Vagina (tissue), 2 donors: ENCODE measurements around the gene MTAP. TPM values are rescaled to one million over a fixed set of nuclear protein-coding genes. Genes with fewer than 3 reads are reported as not detected.

Source experiments
- DNase-seq, 2 donors: peaks; one replicate each; pipeline ENCODE4 v3.0.0-alpha.2; 2017; ENCODE audit errors: extremely low spot score in 2 of 2
- H3K27ac ChIP-seq: fragments of 200-600 bp; sonication (generic); one replicate; pipeline ENCODE4 v1.5.1; 2019
- H3K27me3 ChIP-seq: fragments of 200-600 bp; sonication (generic); one replicate; pipeline ENCODE4 v1.5.1; 2019
- H3K36me3 ChIP-seq, 2 donors: fragments of 200-600 bp; sonication (generic); one replicate each; pipeline ENCODE4 v1.5.1; 2017 to 2019
- H3K4me1 ChIP-seq: fragments of 200-600 bp; sonication (generic); one replicate; pipeline ENCODE4 v1.5.1; 2019
- H3K4me3 ChIP-seq, 2 donors: fragments of 200-600 bp; sonication (generic); 1 replicate in 1 of 2; 2 replicates in 1 of 2; pipeline ENCODE4 v1.5.1; 2016 to 2019
- H3K9me3 ChIP-seq: fragments of 200-600 bp; sonication (generic); one replicate; pipeline ENCODE4 v1.5.1; 2019
- POLR2A ChIP-seq, 2 donors: fragments of 450-650 bp; IDR thresholded peaks; one replicate each; pipeline ENCODE4 v1.6.1; 2017; ENCODE audit warnings: antibody characterized with exemption in 2 of 2, mild to moderate bottlenecking in 2 of 2, moderate library complexity in 2 of 2
- POLR2AphosphoS5 ChIP-seq, 2 donors: sonication (generic); formaldehyde crosslinking; IDR thresholded peaks; one replicate each; pipeline ENCODE4 v1.9.0; 2017; ENCODE audit warnings: antibody characterized with exemption in 2 of 2, mild to moderate bottlenecking in 2 of 2, low read depth in 1 of 2; ENCODE audit not compliant: insufficient read depth in 1 of 2
- intact Hi-C: fragments of 100-400 bp; cut with DNase I; formaldehyde crosslinking; loops from one replicate; pipeline ENCODE4 v1.15.1; 2023
- total RNA-seq: library from RNA; depleted of rRNA; stranded (reverse); fragments of >200 nt; gene quantifications from one replicate; pipeline ENCODE4 v1.2.3, GENCODE V29; 2016
- TF ChIP-seq, protein P1 (sequence below), 3 experiments: fragments of 450-650 bp in 2 of 3; fragments of 200-600 bp in 1 of 3; sonication (generic) in 1 of 3; IDR thresholded peaks; one replicate each; pipeline ENCODE4 v1.5.1; 2017 to 2019; ENCODE audit warnings: antibody characterized with exemption in 3 of 3, mild to moderate bottlenecking in 2 of 3, moderate library complexity in 2 of 3

The MTAP gene
- total RNA-seq, 1 donor from 2014 or later, result 19.9 TPM

DNA sequence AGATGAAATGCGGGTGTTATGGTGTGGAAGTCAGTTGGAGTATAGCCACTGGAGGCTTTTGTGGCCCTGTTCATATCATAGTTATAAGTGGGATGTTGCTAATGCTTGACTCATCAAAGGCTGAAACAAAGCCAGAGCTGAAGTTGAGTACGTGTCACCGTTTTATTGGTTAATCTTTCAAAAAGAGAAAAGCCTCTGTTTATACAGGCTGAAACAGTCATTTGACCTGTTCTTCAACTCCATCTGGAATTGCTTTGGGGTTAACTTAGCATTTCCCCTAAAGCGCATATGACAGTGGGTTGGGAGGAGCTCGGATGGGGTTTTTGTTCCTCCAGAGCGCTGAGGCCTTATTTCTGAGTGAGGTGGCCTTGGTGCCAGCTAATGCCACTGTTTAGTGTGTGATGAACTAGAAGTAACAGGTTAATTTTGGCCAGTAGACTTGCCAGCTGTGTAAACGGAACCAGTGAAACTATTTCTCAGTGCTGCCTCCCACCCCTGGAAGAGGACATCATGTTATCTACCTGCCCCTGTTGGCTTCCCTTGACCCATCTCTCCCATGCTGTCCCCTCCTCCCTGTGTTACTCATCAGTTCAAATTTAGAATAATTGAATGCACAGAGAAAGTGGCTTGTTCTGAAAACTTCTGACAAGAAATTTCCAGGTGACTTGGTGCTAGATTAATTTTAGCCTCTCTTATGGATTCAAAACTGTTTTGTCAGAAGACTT is 34.2 kb downstream of the MTAP start:
- Histone ChIP-seq H3K27ac (peak overlapping the region; percentile 18), H3K4me1 (peaks cover 38% of the 10 kb centered on the region), H3K9me3 (no peaks in the 10 kb centered on the region), H3K27me3 (no peaks in the 10 kb centered on the region), H3K36me3 (peaks cover 0 to 38% of the 10 kb centered on the region in 2 donors), H3K4me3 (no peak overlapping the region)
- intact Hi-C loops, result no loop called here
- TF ChIP-seq POLR2A (IDR thresholded peaks at IDR 0.05), result no peak
- peak in 1 of 2 donors; percentile 45 for TF ChIP-seq POLR2AphosphoS5 (IDR thresholded peaks at IDR 0.05; ENCODE audit: insufficient read depth in 1 of 2, low read depth in 1 of 2)
- DNase-seq, result no peak

DNA sequence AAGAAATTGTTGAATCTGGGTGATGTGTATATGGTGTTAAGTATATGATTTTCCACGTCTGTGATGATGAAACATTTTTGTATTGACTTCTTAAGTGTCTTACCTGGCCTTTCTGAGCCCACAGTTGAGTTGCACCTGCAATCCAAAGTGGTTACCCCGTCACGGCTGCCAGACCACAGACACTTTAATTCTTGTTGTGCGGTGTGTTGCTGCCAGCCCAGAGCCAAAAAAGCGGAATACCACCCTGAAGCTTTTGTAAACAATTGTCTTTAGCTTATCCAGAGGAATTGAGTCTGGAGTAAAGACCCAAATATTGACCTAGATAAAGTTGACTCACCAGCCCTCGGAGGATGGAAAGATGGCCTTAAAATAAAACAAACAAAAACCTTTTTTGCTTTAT is 35.1 kb downstream of the MTAP start:
- H3K27me3 ChIP-seq, result no peaks in the 10 kb centered on the region
- DNase-seq, result no peak
- TF ChIP-seq POLR2AphosphoS5 (IDR thresholded peaks at IDR 0.05; ENCODE audit: insufficient read depth in 1 of 2, low read depth in 1 of 2) (no peak), POLR2A (IDR thresholded peaks at IDR 0.05) (no peak)
- TF ChIP-seq, protein P1, sequence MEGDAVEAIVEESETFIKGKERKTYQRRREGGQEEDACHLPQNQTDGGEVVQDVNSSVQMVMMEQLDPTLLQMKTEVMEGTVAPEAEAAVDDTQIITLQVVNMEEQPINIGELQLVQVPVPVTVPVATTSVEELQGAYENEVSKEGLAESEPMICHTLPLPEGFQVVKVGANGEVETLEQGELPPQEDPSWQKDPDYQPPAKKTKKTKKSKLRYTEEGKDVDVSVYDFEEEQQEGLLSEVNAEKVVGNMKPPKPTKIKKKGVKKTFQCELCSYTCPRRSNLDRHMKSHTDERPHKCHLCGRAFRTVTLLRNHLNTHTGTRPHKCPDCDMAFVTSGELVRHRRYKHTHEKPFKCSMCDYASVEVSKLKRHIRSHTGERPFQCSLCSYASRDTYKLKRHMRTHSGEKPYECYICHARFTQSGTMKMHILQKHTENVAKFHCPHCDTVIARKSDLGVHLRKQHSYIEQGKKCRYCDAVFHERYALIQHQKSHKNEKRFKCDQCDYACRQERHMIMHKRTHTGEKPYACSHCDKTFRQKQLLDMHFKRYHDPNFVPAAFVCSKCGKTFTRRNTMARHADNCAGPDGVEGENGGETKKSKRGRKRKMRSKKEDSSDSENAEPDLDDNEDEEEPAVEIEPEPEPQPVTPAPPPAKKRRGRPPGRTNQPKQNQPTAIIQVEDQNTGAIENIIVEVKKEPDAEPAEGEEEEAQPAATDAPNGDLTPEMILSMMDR (IDR thresholded peaks at IDR 0.05), result no peak
- no peaks in the 10 kb centered on the region for H3K9me3 ChIP-seq
- H3K4me1 ChIP-seq, result peaks cover 31% of the 10 kb centered on the region
- intact Hi-C loops, result no loop called here
- H3K27ac ChIP-seq, result no peak overlapping the region
- H3K4me3 ChIP-seq, result no peak overlapping the region
- peaks cover 0 to 39% of the 10 kb centered on the region in 2 donors for H3K36me3 ChIP-seq

DNA sequence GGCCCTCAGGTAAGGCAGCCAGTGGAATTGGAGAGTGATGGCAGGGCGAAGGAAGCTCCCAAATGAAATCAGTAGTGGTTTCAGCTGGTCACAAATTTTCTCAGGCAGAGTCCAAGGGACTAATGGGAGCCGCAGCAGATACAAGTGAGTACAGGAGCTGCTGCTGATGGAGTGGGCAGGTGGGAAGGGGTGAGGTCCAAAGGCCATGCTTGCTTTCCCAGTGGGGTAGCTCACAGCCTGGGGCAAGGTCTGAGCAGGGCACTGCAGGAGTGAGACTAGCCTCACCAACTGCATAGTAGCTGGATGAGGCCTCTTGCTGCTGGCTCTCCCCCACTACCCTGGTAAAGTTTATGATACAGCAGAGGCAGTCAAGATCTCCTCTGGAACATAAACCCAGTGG is 38.2 kb downstream of the MTAP start:
- Histone ChIP-seq H3K9me3 (no peaks in the 10 kb centered on the region), H3K27me3 (no peaks in the 10 kb centered on the region), H3K36me3 (peaks cover 0 to 32% of the 10 kb centered on the region in 2 donors), H3K4me1 (peaks cover 18% of the 10 kb centered on the region), H3K4me3 (no peak overlapping the region), H3K27ac (no peak overlapping the region)
- no peak for DNase-seq
- intact Hi-C loops, result no loop called here
- TF ChIP-seq, protein P1 (IDR thresholded peaks at IDR 0.05), result no peak
- TF ChIP-seq POLR2A (IDR thresholded peaks at IDR 0.05) (no peak), POLR2AphosphoS5 (IDR thresholded peaks at IDR 0.05; ENCODE audit: insufficient read depth in 1 of 2, low read depth in 1 of 2) (no peak)

DNA sequence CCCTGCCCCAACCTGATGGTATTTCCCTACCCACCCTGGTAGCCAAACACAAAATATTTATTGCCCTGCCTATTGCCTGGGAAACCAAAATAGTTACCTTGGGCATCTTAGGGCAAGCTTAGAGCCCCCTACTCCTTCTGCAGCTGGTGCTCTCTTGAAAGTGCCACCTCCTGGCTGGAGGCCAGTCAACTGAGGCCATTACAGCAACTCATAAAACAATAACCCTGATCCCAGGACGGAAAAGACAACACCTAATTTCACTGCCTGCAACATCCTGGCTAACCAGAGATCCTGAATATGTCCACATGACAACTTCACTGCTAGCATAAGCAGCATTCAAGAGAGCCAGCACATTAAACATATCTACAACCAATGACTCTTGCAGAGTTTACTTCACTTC is 38.7 kb downstream of the MTAP start:
- DNase-seq, result no peak
- Histone ChIP-seq H3K27me3 (no peaks in the 10 kb centered on the region), H3K27ac (no peak overlapping the region), H3K4me1 (peaks cover 14% of the 10 kb centered on the region), H3K36me3 (peaks cover 0 to 32% of the 10 kb centered on the region in 2 donors), H3K9me3 (no peaks in the 10 kb centered on the region), H3K4me3 (no peak overlapping the region)
- TF ChIP-seq POLR2AphosphoS5 (IDR thresholded peaks at IDR 0.05; ENCODE audit: insufficient read depth in 1 of 2, low read depth in 1 of 2), result no peak
- no peak for TF ChIP-seq POLR2A (IDR thresholded peaks at IDR 0.05)
- TF ChIP-seq, protein P1 (IDR thresholded peaks at IDR 0.05), result no peak
- intact Hi-C loops, result no loop called here

DNA sequence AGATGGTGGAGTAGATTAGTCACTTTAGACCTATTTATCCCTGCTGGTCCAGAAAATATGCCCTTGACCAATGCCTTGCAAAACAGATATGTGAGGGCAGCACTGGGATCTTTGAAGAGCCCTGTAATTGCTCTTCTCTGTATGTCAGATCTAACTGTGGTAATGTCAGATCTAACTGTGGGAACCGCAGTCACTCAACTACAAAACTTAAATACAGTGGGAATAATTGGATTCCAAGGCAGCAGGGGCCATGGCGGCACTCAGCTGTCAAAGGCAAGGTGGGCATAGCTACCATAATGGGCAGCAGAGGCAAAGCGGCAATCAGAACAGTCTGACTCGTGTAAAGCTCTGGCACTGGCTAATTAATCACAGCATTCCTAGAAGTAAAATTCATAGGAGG is 46.2 kb downstream of the MTAP start:
- H3K9me3 ChIP-seq, result peaks cover 9% of the 10 kb centered on the region
- no peak overlapping the region for H3K27ac ChIP-seq
- peaks cover 0 to 5% of the 10 kb centered on the region in 2 donors for H3K36me3 ChIP-seq
- no peaks in the 10 kb centered on the region for H3K4me1 ChIP-seq
- no peak for TF ChIP-seq POLR2A (IDR thresholded peaks at IDR 0.05)
- TF ChIP-seq POLR2AphosphoS5 (IDR thresholded peaks at IDR 0.05; ENCODE audit: insufficient read depth in 1 of 2, low read depth in 1 of 2), result no peak
- intact Hi-C loops, result no loop called here
- no peak for DNase-seq
- no peaks in the 10 kb centered on the region for H3K27me3 ChIP-seq
- H3K4me3 ChIP-seq, result no peak overlapping the region

DNA sequence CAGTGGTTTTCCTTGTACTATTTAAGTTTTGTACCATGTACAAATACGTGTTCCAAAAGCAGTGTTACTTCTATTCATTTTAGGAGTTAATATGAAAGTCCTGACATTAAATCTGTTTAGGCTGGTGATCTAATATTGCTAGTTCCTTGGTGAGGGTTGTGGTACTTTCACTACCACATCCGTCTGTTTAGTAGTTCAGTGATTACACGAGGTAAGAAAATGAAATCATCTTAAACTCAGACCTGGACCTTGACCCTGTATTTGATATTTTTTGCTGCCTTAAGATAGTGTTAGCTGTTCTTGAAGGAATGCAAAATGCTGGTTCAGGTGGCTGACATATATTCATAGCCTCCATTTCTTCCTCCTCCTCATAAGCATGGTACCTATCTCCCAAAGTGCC is 50.3 kb downstream of the MTAP start:
- peaks cover 0 to 5% of the 10 kb centered on the region in 2 donors for H3K36me3 ChIP-seq
- no peak for DNase-seq
- no peak overlapping the region for H3K4me3 ChIP-seq
- H3K4me1 ChIP-seq, result peaks cover 10% of the 10 kb centered on the region
- intact Hi-C loops, result no loop called here
- H3K27me3 ChIP-seq, result no peaks in the 10 kb centered on the region
- peaks cover 8% of the 10 kb centered on the region for H3K9me3 ChIP-seq
- no peak overlapping the region for H3K27ac ChIP-seq
- TF ChIP-seq, protein P1 (IDR thresholded peaks at IDR 0.05), result no peak
- no peak for TF ChIP-seq POLR2A (IDR thresholded peaks at IDR 0.05)
- no peak for TF ChIP-seq POLR2AphosphoS5 (IDR thresholded peaks at IDR 0.05; ENCODE audit: insufficient read depth in 1 of 2, low read depth in 1 of 2)
